ENCODE data around the gene NOX5. TPM values are rescaled to one million over a fixed set of nuclear protein-coding genes. Genes with fewer than 3 reads are reported as not detected.

The NOX5 gene
- polyA plus RNA-seq, 1 donor from 2014 or later, result not detected

DNA sequence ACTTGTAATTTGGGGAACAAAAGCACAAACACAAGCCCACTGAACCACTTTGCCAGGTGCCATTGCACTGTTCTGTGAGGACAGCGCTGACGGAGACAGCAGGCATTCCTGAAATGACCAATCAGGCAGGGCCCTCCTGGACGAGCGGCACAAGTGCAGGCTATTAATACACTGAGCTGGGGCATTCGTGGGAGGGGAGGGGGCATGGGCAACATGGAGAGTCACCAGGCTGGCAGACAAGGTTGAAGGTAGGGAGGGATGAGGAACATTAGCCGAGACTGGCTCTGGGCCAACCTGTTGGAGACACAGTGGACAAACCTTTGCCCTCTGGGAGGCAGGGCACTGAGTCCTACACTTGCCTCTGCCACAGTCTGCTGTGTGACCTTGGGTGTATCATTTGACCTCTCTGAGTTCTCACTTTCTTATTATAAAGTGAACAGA lies 45.6 kb downstream of the NOX5 start:
- no peaks in the 10 kb centered on the region for H3K27me3 ChIP-seq (ENCODE audit: insufficient read depth, low read depth, low read length)
- H3K4me2 ChIP-seq (ENCODE audit: low read length), result no peak overlapping the region
- no peak overlapping the region for H3K9ac ChIP-seq (ENCODE audit: low read length)
- H3K9me2 ChIP-seq (ENCODE audit: insufficient read depth, low read length), result no peaks in the 10 kb centered on the region
- no peak overlapping the region for H3K4me3 ChIP-seq (ENCODE audit: low read length)
- no peak overlapping the region for H2AFZ ChIP-seq (ENCODE audit: low read depth, low read length)
- no peak for TF ChIP-seq REST (IDR thresholded peaks at IDR 0.05; ENCODE audit: borderline replicate concordance)
- TF ChIP-seq POLR2AphosphoS5 (IDR thresholded peaks at IDR 0.05), result no peak
- TF ChIP-seq MXI1 (conservative IDR thresholded peaks at IDR 0.05; ENCODE audit: poor library complexity, severe bottlenecking), result no peak
- no peak for TF ChIP-seq RAD21 (conservative IDR thresholded peaks at IDR 0.05)
- no peak for TF ChIP-seq SMC3 (conservative IDR thresholded peaks at IDR 0.05; ENCODE audit: poor library complexity)
- no peak for TF ChIP-seq TAF1 (IDR thresholded peaks at IDR 0.05; ENCODE audit: low read depth)
- TF ChIP-seq, protein P1, sequence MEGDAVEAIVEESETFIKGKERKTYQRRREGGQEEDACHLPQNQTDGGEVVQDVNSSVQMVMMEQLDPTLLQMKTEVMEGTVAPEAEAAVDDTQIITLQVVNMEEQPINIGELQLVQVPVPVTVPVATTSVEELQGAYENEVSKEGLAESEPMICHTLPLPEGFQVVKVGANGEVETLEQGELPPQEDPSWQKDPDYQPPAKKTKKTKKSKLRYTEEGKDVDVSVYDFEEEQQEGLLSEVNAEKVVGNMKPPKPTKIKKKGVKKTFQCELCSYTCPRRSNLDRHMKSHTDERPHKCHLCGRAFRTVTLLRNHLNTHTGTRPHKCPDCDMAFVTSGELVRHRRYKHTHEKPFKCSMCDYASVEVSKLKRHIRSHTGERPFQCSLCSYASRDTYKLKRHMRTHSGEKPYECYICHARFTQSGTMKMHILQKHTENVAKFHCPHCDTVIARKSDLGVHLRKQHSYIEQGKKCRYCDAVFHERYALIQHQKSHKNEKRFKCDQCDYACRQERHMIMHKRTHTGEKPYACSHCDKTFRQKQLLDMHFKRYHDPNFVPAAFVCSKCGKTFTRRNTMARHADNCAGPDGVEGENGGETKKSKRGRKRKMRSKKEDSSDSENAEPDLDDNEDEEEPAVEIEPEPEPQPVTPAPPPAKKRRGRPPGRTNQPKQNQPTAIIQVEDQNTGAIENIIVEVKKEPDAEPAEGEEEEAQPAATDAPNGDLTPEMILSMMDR (IDR thresholded peaks at IDR 0.05; ENCODE audit: poor library complexity, severe bottlenecking), result no peak
- TF ChIP-seq EP300 (conservative IDR thresholded peaks at IDR 0.05; ENCODE audit: poor library complexity, severe bottlenecking), result no peak
- no peak for TF ChIP-seq EZH2 (IDR thresholded peaks at IDR 0.05; ENCODE audit: borderline replicate concordance, insufficient read depth, low read length, poor library complexity, severe bottlenecking)
- no peaks in the 10 kb centered on the region for H3K79me2 ChIP-seq (replicated peaks; ENCODE audit: insufficient read depth, low read length)
- H3F3A ChIP-seq (ENCODE audit: insufficient read depth, low read length, poor library complexity, severe bottlenecking), result no peaks in the 10 kb centered on the region
- H4K20me1 ChIP-seq (ENCODE audit: insufficient read depth), result no peaks in the 10 kb centered on the region
- H3K27ac ChIP-seq (ENCODE audit: low read length), result no peak overlapping the region
- no peaks in the 10 kb centered on the region for H3K36me3 ChIP-seq (ENCODE audit: insufficient read depth, low read length)
- H3K9me3 ChIP-seq (ENCODE audit: low read length), result no peaks in the 10 kb centered on the region

DNA sequence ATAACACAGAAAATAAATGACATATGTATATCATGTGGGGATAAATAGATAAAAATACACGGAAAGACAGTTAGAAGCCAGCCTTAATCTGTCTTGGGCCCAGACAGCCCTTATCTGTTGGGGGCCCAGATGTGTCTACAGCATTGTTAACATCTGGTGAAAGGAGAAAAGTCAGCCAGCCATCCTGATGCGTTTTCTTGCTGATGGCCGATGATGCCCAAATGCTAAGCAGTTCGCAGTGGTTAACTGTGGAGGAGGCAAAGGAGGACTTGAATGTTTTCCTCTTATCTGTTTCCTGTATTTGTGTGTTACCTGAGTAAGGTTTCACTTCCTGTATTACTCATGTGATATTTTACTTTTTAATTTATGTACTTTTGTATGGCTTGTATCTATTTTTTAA lies 46.2 kb downstream of the NOX5 start:
- H3K9me2 ChIP-seq (ENCODE audit: insufficient read depth, low read length), result no peaks in the 10 kb centered on the region
- no peaks in the 10 kb centered on the region for H3K79me2 ChIP-seq (replicated peaks; ENCODE audit: insufficient read depth, low read length)
- H4K20me1 ChIP-seq (ENCODE audit: insufficient read depth), result no peaks in the 10 kb centered on the region
- H3K4me3 ChIP-seq (ENCODE audit: low read length), result no peak overlapping the region
- H3K27me3 ChIP-seq (ENCODE audit: insufficient read depth, low read depth, low read length), result no peaks in the 10 kb centered on the region
- H3K27ac ChIP-seq (ENCODE audit: low read length), result no peak overlapping the region
- TF ChIP-seq EZH2 (IDR thresholded peaks at IDR 0.05; ENCODE audit: borderline replicate concordance, insufficient read depth, low read length, poor library complexity, severe bottlenecking) (no peak), REST (IDR thresholded peaks at IDR 0.05; ENCODE audit: borderline replicate concordance) (no peak), MXI1 (conservative IDR thresholded peaks at IDR 0.05; ENCODE audit: poor library complexity, severe bottlenecking) (no peak), TAF1 (IDR thresholded peaks at IDR 0.05; ENCODE audit: low read depth) (no peak), SMC3 (conservative IDR thresholded peaks at IDR 0.05; ENCODE audit: poor library complexity) (no peak), EP300 (conservative IDR thresholded peaks at IDR 0.05; ENCODE audit: poor library complexity, severe bottlenecking) (no peak), RAD21 (conservative IDR thresholded peaks at IDR 0.05) (no peak), POLR2AphosphoS5 (IDR thresholded peaks at IDR 0.05) (no peak)
- TF ChIP-seq, protein P1 (IDR thresholded peaks at IDR 0.05; ENCODE audit: poor library complexity, severe bottlenecking), result no peak
- no peak overlapping the region for H2AFZ ChIP-seq (ENCODE audit: low read depth, low read length)
- H3K9ac ChIP-seq (ENCODE audit: low read length), result no peak overlapping the region
- no peaks in the 10 kb centered on the region for H3F3A ChIP-seq (ENCODE audit: insufficient read depth, low read length, poor library complexity, severe bottlenecking)
- H3K4me2 ChIP-seq (ENCODE audit: low read length), result no peak overlapping the region
- H3K9me3 ChIP-seq (ENCODE audit: low read length), result no peaks in the 10 kb centered on the region
- no peaks in the 10 kb centered on the region for H3K36me3 ChIP-seq (ENCODE audit: insufficient read depth, low read length)
